Gastrocnemius medialis (tissue), 4 donors: ENCODE measurements around the gene DDRGK1.

ENCODE experiments used
- POLR2A ChIP-seq, 2 donors: fragments of 450-650 bp; IDR thresholded peaks; one replicate each; pipeline ENCODE4 v1.6.1; 2017; ENCODE audit warnings: antibody characterized with exemption in 2 of 2, mild to moderate bottlenecking in 2 of 2, moderate library complexity in 2 of 2
- TF ChIP-seq, protein P1 (sequence below), 5 experiments: fragments of 450-650 bp in 3 of 5; fragments of 200-600 bp in 2 of 5; sonication (generic) in 2 of 5; IDR thresholded peaks in 4 of 5; conservative IDR thresholded peaks in 1 of 5; 1 replicate in 4 of 5; 2 replicates in 1 of 5; pipeline ENCODE4 v1.5.1; 2016 to 2019; ENCODE audit warnings: antibody characterized with exemption in 5 of 5, mild to moderate bottlenecking in 3 of 5, moderate library complexity in 3 of 5

DNA sequence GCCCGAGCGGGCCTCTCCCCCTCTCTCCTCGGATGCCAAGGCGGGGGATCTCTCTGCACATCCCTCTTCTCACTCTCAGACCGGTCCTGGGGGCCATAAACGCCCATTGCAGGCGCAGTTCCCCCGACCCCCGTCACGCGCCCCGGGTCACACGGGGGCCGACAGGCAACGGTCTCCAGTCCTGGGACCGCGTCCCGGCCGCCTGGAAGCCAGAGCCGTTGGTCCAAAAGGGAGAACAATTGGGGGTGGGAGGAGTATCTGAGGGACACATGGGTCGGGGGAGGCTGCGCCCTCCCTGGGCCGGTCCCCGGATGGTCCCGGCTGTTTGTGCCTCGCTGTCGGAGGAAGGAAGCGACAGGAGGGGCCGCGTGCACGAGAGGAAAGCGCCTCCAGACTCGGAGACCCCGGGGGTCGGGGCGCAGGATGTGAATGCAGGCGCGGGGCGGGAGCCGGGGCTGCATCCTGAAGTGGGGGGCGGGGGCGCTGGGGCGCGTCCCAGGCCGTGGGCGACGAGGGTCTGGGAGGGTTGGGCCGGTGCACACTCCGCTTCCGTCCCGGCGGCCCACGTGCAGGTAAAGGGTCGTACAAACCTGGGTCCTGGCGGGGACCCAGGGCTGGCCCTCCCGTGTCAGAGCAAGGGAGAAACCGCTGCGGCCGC lies 33.6 kb upstream of the DDRGK1 start:
- TF ChIP-seq, protein P1, sequence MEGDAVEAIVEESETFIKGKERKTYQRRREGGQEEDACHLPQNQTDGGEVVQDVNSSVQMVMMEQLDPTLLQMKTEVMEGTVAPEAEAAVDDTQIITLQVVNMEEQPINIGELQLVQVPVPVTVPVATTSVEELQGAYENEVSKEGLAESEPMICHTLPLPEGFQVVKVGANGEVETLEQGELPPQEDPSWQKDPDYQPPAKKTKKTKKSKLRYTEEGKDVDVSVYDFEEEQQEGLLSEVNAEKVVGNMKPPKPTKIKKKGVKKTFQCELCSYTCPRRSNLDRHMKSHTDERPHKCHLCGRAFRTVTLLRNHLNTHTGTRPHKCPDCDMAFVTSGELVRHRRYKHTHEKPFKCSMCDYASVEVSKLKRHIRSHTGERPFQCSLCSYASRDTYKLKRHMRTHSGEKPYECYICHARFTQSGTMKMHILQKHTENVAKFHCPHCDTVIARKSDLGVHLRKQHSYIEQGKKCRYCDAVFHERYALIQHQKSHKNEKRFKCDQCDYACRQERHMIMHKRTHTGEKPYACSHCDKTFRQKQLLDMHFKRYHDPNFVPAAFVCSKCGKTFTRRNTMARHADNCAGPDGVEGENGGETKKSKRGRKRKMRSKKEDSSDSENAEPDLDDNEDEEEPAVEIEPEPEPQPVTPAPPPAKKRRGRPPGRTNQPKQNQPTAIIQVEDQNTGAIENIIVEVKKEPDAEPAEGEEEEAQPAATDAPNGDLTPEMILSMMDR (IDR thresholded peaks at IDR 0.05 in 4 of 5, conservative IDR thresholded peaks at IDR 0.05 in 1 of 5) = no peak
- TF ChIP-seq POLR2A (IDR thresholded peaks at IDR 0.05) = no peak
